GM21515 (cell line): Measurements from ENCODE around the gene RBM17.
"Not testable (repeated sequence)": the region's sequence is repeated elsewhere in the genome, so short reads cannot be mapped to it uniquely, and the experiment has no call there.

Experiments used
- ATAC-seq: cut with Tn5 transposase; IDR thresholded peaks from one replicate; pipeline ENCODE4 v1.9.1; 2021; ENCODE audit not compliant: unreplicated experiment

Gene RBM17

GRCh38 chr10:6134099-6134823 is 45.4 kb downstream of the RBM17 start:
- ATAC-seq: no peak

GRCh38 chr10:6135039-6135438 is 46.2 kb downstream of the RBM17 start:
- peak; percentile 41 for ATAC-seq

GRCh38 chr10:6135589-6136168 is 46.8 kb downstream of the RBM17 start:
- ATAC-seq: no peak

GRCh38 chr10:6136215-6137201 is 47.7 kb downstream of the RBM17 start:
- ATAC-seq: no peak

GRCh38 chr10:6138456-6138855 is 49.6 kb downstream of the RBM17 start:
- ATAC-seq: no peak

GRCh38 chr10:6139470-6139869 is 50.6 kb downstream of the RBM17 start:
- no peak for ATAC-seq

- ATAC-seq: no peak
Observed at GRCh38 chr10:6140141-6140841, 51.5 kb downstream of the RBM17 start.

- ATAC-seq: peak; percentile 2
Observed at GRCh38 chr10:6140965-6141295, 52.1 kb downstream of the RBM17 start.

- peak; percentile 60 for ATAC-seq
Observed at GRCh38 chr10:6141296-6142151, 52.7 kb downstream of the RBM17 start.

- ATAC-seq: not testable (repeated sequence)
Observed at GRCh38 chr10:6142186-6142585, 53.4 kb downstream of the RBM17 start.

GRCh38 chr10:6142644-6143043 is 53.8 kb downstream of the RBM17 start:
- no peak for ATAC-seq

GRCh38 chr10:6143181-6143580 is 54.3 kb downstream of the RBM17 start:
- no peak for ATAC-seq

- ATAC-seq: peak; percentile 71
Observed at GRCh38 chr10:6144406-6145165, 55.8 kb downstream of the RBM17 start.

GRCh38 chr10:6145166-6145987 is 56.5 kb downstream of the RBM17 start:
- ATAC-seq: no peak

- no peak for ATAC-seq
Observed at GRCh38 chr10:6146013-6146785, 57.4 kb downstream of the RBM17 start.

GRCh38 chr10:6146921-6147320 is 58.1 kb downstream of the RBM17 start:
- no peak for ATAC-seq

GRCh38 chr10:6148251-6148701 is 59.4 kb downstream of the RBM17 start:
- ATAC-seq: no peak

- ATAC-seq: no peak
Observed at GRCh38 chr10:6148908-6149307, 60.1 kb downstream of the RBM17 start.
